Measurements from ENCODE around the gene C1orf21. TPM values are rescaled to one million over a fixed set of nuclear protein-coding genes. Genes with fewer than 3 reads are reported as not detected.
A peak's percentile ranks its signal among the peaks of the same experiment; 100 is the strongest.
"Not testable (repeated sequence)": the region's sequence is repeated elsewhere in the genome, so short reads cannot be mapped to it uniquely, and the experiment has no call there.

Gene C1orf21, protein sequence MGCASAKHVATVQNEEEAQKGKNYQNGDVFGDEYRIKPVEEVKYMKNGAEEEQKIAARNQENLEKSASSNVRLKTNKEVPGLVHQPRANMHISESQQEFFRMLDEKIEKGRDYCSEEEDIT
- 47.8 TPM for polyA plus RNA-seq (ENCODE audit: insufficient read length)

DNA sequence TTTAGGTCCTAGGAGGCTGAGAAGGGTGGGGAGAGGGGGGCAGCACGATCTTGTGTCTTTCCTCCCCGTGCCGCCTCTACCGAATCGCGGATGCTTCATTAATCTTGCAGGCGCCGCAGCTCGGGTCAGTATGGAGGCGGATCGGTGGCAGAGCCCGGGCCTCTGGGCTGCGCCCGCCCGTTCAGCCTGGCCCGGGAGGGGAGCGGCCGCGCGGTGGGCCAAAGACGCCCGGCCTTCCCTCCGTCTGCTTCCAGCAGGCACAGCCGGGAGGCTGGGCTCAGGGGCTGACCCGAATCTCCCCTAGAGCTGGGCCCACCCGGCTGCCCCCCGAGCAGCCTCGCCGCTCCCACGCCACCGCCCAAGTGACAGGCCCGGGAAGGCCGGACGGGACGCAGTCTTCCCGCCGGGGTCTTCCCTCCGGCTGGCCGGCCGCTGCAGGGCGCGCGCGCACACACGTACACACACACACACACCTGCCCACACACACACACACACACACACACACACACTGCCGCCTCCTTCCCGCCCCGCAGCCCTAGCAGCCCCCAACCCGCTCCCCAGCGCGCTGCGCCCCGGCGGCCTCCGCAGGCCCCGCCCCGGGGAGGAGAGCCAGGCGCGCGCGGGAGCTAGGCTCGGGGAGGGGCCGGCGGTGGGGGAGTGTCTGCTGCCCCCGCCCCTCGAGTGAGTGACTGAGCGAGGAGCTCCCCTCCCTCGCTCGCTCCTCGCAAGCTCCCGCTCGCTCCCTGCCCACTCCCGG, at the start of gene C1orf21:
C1orf21 (plus strand) TSS at position 718 of the 757 bp plus-strand sequence. CDS start 90,481 bp downstream, outside the sequence.
- peak; percentile 95 for DNase-seq

DNA sequence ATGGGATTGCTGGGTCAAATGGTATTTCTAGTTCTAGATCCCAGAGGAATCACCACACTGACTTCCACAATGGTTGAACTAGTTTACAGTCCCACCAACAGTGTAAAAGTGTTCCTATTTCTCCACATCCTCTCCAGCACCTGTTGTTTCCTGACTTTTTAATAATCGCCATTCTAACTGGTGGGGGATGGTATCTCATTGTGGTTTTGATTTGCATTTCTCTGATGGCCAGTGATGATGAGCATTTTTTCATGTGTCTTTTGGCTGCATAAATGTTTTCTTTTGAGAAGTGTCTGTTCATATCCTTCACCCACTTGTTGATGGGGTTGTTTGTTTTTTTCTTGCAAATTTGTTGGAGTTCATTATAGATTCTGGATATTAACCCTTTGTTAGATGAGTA, 49.0 kb upstream of the C1orf21 start:
- DNase-seq = not testable (repeated sequence)

DNA sequence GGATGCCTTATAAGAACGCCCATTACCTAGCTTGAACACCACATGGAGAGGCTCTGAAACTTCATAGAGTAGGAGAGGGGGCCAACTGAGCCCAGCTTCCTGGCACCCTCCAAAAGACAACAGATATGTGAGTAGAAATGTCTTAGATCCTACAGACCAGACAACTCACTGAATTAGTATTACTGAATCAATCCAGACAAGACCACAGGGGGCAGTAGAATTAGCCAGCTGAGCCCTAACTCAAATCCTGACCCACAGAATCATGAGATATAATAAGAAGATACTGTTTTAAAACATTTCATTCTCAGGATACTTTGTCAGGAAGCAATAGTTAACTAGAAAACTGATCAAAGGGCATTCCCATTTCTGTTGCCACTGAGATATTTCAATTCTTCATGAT, 45.8 kb upstream of the C1orf21 start:
- no peak for DNase-seq

DNA sequence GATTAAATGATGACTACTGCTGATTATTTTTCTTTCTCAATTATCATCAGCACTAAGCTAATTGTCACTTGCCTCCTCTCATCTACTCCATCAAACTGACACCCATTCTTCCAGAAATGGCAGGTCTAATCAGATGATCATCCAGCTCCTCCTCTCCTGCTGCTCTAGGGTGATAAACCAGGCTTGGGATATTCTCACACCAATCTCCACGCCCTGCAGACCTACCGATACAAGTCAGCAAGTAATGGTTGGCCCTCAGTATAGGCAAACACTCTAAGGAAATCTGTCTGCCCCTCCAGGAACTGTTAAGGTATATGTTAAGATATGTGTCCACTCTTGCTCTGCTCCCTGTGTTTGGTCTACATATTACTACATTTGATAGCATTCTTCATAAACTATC, 36.3 kb upstream of the C1orf21 start:
- DNase-seq = no peak

DNA sequence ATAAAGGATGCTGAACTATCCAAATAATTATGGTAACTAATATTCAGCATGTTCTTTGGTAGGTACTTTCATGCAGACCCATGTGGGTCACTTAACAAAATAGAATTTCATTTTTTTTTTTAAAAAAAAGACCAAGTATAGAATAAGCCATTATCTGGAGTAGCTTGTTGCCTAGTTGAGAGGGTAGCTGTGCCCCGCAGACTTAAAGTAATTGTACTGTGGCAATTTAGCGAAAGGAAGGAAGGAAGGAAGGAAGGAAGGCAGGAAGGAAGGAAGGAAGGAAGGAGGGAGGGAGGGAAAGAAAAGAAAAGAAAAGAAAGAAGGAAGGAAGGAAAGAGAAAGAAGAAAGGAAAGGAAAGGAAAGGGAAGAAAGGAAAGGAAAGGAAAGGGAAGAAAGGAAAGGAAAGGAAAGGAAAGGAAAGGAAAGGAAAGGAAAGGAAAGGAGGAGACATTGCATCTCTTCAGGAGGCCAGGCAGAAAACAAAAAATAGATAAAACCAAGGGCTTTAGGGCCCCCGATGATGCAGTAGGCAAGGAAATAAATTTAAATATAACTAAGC, 35.3 kb upstream of the C1orf21 start:
- DNase-seq = no peak

- DNase-seq = no peak
Measured at GRCh38 chr1:184352776-184353175, 34.1 kb upstream of the C1orf21 start.

DNA sequence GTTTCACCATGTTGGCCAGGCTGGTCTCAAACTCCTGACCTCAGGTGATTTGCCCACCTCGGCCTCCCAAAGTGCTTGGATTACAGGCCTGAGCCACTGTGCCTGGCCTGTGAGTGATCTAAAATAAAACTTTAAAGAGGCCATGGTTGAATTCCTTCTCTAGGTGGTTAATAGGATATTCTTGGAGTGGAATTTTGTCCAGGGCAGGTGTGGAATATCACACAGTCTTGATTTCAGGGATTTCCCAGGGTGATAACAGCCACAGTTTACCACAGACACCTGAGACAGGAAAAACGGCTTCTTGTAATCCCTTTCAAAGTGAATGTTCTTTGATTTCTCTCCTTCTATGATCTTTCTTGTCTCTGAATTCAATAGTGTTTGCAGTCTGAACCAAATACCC, 32.1 kb upstream of the C1orf21 start:
- no peak for DNase-seq

- no peak for DNase-seq
Measured at GRCh38 chr1:184356891-184357290, 29.9 kb upstream of the C1orf21 start.

GRCh38 chr1:184358256-184358655, 28.6 kb upstream of the C1orf21 start:
- DNase-seq = no peak

DNA sequence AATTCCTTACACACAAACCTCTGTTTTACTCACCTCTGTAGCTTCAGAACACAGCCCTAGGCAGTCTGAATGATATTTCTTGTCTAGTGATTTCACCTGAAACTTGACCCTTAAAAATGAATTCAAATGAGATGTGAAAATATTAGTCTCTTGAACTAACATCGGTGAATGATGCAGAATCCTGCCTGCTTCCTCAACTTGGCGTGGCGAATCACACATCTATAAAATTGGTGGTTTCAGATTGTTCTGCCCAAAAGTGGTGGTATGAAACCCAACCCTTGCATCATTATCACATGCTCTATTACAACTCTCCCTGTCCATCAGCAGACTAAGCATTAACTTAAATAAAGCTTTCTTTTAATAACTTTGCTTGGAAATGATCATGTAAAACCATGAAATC, 26.9 kb upstream of the C1orf21 start:
- no peak for DNase-seq

DNA sequence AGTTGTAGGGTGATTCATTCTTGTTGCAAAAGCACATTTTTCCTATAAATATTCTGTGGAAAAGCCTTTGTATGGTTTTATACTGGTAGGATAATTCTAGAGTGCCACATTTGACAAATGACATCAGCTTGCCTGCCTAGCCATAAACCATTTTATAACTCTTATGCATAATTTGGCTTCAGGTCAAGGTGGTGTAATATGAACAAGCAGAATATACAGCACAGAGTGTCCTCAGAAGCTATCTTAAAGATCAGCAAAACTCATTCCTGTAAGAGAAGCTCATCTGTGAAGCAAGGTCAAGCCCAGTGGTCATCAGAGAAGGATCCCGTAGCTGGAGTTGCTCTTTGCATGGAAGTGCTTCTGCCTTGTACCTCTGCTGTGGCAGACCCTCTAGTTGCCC, 24.0 kb upstream of the C1orf21 start:
- no peak for DNase-seq

- DNase-seq = no peak
Measured at GRCh38 chr1:184365699-184366098, 21.1 kb upstream of the C1orf21 start.

GRCh38 chr1:184366997-184367396, 19.8 kb upstream of the C1orf21 start:
- peak; percentile 55 for DNase-seq

DNA sequence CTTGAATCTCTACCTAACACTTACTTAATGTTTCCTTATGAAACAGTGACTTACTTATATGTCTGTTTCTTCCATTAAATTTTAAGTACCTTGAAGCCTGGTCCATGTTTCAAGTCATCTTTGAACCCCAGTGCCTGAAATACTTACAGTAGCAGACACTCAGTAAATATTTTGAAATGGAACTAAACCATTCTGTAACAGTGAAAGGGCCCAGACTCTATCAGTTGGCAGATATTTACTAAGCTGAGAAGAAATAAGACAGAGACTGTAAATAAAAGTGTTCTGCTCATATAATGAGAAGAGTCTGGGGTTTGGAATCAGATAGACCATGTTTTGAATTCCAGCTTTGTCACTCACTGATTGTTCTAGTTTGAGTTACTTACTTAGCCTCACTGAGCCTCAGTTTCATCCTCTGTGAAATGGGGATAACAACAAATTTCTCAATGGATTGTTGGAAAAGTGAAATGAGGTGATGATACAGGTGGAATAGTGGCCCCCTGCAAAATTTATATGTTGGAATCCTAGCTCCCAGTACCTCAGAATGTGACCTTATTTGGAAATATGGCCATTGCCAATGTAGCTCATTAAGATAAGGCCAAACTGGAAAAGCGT, 19.3 kb upstream of the C1orf21 start:
- no peak for DNase-seq

- DNase-seq = no peak
Measured at GRCh38 chr1:184368354-184368753, 18.5 kb upstream of the C1orf21 start.

- DNase-seq = no peak
Measured at GRCh38 chr1:184370850-184371249, 16.0 kb upstream of the C1orf21 start.

DNA sequence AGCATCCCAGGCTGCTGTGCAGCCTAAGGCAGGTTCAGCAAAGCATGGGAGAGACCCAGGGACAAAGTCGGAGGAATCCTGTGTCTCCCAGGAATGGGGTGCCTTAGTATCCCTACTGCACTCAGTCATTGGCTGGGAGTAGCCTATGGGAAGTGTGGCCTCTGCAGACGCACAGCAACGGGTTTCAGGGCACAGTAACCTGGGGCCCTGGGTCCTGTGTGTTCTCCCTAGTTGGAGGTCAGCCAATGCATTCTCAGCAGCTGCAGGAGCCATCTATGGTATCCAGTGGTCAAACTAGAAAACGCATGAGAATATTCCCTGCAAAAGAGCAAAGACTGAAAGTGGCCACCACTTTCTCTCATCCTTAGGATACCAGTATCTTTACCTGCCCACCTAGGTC, 13.7 kb upstream of the C1orf21 start:
- DNase-seq = no peak

- DNase-seq = no peak
Measured at GRCh38 chr1:184376369-184376768, 10.5 kb upstream of the C1orf21 start.

- DNase-seq = no peak
Measured at GRCh38 chr1:184379111-184379752, 7.6 kb upstream of the C1orf21 start.

DNA sequence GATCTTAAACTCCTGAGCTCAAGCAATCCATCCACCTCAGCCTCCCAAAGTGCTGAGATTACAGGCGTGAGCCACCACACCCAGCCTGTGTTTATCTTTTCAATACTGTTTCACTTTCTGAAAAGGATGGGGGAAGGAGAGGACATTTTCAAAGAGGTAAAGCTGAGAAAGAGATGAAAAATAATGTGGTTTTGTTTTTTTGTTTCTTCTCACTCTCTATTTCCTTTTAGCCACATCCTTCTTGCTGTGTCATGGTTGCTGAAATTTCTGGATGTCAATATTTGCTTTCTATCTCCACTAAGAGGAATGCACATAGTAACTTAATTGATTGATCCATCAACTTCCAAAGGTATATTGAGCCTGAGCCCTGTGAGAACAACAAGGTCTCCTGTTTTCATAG, 6.4 kb upstream of the C1orf21 start:
- no peak for DNase-seq

- no peak for DNase-seq
Measured at GRCh38 chr1:184383772-184384323, 3.0 kb upstream of the C1orf21 start.

GRCh38 chr1:184385865-184386311, 941 bp upstream of the C1orf21 start:
- DNase-seq = no peak

- no peak for DNase-seq
Measured at GRCh38 chr1:184387069-184387475, 243 bp downstream of the C1orf21 start.

Data from hindlimb muscle (tissue), 1 donor.